ENCODE data around the gene CDS2. TPM values are rescaled to one million over a fixed set of nuclear protein-coding genes. Genes with fewer than 3 reads are reported as not detected.

The CDS2 gene
- total and polyA plus RNA-seq, 2 of the 13 experiments (the other 11 are each of a cell fraction or from before 2014, with no cell fraction given), result 81.3 to 153 TPM

GRCh38 chr20:5127204-5127858 is 523 bp downstream of the CDS2 start (continued):
- TF ChIP-seq ATF1 (CRISPR knock-in tag; IDR thresholded peaks at IDR 0.05), result no peak
- TF ChIP-seq, protein P1, sequence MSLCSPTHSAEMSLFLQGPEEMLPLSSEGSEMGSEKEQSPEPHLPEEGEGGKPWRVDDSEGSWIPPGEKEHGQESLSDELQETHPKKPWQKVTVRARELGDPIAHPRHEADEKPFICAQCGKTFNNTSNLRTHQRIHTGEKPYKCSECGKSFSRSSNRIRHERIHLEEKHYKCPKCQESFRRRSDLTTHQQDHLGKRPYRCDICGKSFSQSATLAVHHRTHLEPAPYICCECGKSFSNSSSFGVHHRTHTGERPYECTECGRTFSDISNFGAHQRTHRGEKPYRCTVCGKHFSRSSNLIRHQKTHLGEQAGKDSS (CRISPR knock-in tag; IDR thresholded peaks at IDR 0.05; ENCODE audit: borderline replicate concordance, low read depth), result peak; percentile 8
- no peak for TF ChIP-seq ATF5 (CRISPR knock-in tag; IDR thresholded peaks at IDR 0.05; ENCODE audit: low read depth)
- peak; percentile 71 for TF ChIP-seq ASH2L (IDR thresholded peaks at IDR 0.05; ENCODE audit: insufficient read length, low read depth, low read length)
- TF ChIP-seq, protein P2, sequence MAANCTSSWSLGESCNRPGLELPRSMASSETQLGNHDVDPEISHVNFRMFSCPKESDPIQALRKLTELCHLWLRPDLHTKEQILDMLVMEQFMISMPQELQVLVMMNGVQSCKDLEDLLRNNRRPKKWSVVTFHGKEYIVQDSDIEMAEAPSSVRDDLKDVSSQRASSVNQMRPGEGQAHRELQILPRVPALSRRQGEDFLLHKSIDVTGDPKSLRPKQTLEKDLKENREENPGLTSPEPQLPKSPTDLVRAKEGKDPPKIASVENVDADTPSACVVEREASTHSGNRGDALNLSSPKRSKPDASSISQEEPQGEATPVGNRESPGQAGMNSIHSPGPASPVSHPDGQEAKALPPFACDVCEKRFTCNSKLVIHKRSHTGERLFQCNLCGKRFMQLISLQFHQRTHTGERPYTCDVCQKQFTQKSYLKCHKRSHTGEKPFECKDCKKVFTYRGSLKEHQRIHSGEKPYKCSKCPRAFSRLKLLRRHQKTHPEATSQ (CRISPR knock-in tag; IDR thresholded peaks at IDR 0.05; ENCODE audit: borderline replicate concordance), result peak; percentile 66; the same call in 1 of the 2 replicates
- no peak for TF ChIP-seq NONO (IDR thresholded peaks at IDR 0.05)
- 0 out of 2 replicates have a peak, but pooled peaks have one; percentile 32 for TF ChIP-seq NONO (CRISPR knock-in tag; conservative IDR thresholded peaks at IDR 0.05)
- no peak for TF ChIP-seq SOX5 (CRISPR knock-in tag; IDR thresholded peaks at IDR 0.05; ENCODE audit: borderline replicate concordance)
- TF ChIP-seq ZNF7 (CRISPR knock-in tag; IDR thresholded peaks at IDR 0.05), result no peak
- no peak for TF ChIP-seq CAMTA2 (CRISPR knock-in tag; IDR thresholded peaks at IDR 0.05; ENCODE audit: borderline replicate concordance)
- peak; percentile 68 for TF ChIP-seq PRDM15 (CRISPR knock-in tag; IDR thresholded peaks at IDR 0.05)
- TF ChIP-seq SNAPC2 (CRISPR knock-in tag; IDR thresholded peaks at IDR 0.05), result no peak
- peak; percentile 18; the same call in 1 of the 2 replicates for TF ChIP-seq BCL6 (CRISPR knock-in tag; IDR thresholded peaks at IDR 0.05)
- TF ChIP-seq, protein P3, sequence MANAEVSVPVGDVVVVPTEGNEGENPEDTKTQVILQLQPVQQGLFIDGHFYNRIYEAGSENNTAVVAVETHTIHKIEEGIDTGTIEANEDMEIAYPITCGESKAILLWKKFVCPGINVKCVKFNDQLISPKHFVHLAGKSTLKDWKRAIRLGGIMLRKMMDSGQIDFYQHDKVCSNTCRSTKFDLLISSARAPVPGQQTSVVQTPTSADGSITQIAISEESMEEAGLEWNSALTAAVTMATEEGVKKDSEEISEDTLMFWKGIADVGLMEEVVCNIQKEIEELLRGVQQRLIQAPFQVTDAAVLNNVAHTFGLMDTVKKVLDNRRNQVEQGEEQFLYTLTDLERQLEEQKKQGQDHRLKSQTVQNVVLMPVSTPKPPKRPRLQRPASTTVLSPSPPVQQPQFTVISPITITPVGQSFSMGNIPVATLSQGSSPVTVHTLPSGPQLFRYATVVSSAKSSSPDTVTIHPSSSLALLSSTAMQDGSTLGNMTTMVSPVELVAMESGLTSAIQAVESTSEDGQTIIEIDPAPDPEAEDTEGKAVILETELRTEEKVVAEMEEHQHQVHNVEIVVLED (CRISPR knock-in tag; IDR thresholded peaks at IDR 0.05; ENCODE audit: borderline replicate concordance), result no peak
- no peak for TF ChIP-seq SUZ12 (IDR thresholded peaks at IDR 0.05; ENCODE audit: low read depth, low read length)
- 0 out of 2 replicates have a peak, but pooled peaks have one; percentile 20 for TF ChIP-seq ZNF468 (CRISPR knock-in tag; IDR thresholded peaks at IDR 0.05)
- no peak for TF ChIP-seq TP53 (CRISPR knock-in tag; conservative IDR thresholded peaks at IDR 0.05)

All from HepG2 (cell line).